Neutrophil (primary cell): Measurements from ENCODE around the gene GINS2.

Source experiments
- H3K27ac ChIP-seq: fragments of 200-600 bp; sonication (generic); 2 replicates; pipeline ENCODE4 v1.5.1; 2016; ENCODE audit warnings: mild to moderate bottlenecking, moderate library complexity
- H3K27me3 ChIP-seq: fragments of 200-600 bp; sonication (generic); 2 replicates; pipeline ENCODE4 v1.6.0; 2016; ENCODE audit warnings: mild to moderate bottlenecking
- H3K36me3 ChIP-seq: fragments of 200-600 bp; sonication (generic); 2 replicates; pipeline ENCODE4 v1.5.1; 2017
- H3K4me1 ChIP-seq, 2 experiments: fragments of 200-600 bp in 1 of 2; sonication (generic) in 1 of 2; 1 replicate in 1 of 2; 2 replicates in 1 of 2; pipeline versions ENCODE4 v1.5.1 to v1.6.1; 2013 to 2016; ENCODE audit warnings: low read depth in 1 of 2, low read length in 1 of 2, mild to moderate bottlenecking in 1 of 2, moderate library complexity in 1 of 2; ENCODE audit not compliant: control insufficient read depth in 1 of 2, insufficient read depth in 1 of 2
- H3K4me3 ChIP-seq, 2 experiments: fragments of 200-600 bp in 1 of 2; sonication (generic) in 1 of 2; 1 replicate in 1 of 2; 2 replicates in 1 of 2; pipeline ENCODE4 v1.5.1; 2013 to 2016; ENCODE audit warnings: low read depth in 1 of 2, low read length in 1 of 2, mild to moderate bottlenecking in 1 of 2, moderate library complexity in 1 of 2
- H3K9me3 ChIP-seq: fragments of 200-600 bp; sonication (generic); 2 replicates; pipeline ENCODE4 v1.5.1; 2016
- CTCF ChIP-seq: fragments of 200-600 bp; sonication (generic); IDR thresholded peaks from 2 replicates; pipeline ENCODE4 v1.5.1; 2016; ENCODE audit warnings: antibody characterized with exemption

Gene GINS2

DNA sequence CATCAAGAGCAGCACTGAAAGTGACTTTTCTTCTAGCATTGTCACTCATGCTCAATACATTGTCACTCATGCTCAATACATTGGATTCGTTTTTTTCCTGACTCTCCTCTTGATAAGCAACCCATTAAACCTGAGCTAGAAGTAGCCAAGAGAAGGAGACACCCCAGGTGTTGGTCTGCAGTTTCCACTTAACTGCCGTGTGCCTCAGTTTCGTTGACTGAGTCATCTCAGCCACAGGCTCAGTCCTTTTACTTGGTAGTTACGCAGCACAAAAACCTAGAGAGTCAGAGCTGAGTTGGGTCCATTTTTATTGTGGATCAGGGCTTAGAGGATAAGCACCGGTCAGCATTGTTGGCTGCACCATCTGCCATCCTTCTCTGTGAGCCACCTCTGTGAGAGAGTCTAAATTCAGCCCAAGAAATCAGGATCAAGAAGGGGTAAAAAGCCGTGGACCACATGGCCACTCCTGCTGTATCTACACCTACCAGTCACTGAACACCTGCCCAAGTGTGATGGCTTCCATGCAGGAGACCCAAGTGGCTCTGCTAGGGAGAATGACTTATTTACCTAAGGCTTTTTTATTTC lies 11.3 kb downstream of the GINS2 start:
- Histone ChIP-seq H3K9me3 (no peaks in the 10 kb centered on the region), H3K27ac (no peak overlapping the region), H3K4me1 (no peaks in the 10 kb centered on the region), H3K4me3 (no peak overlapping the region), H3K27me3 (no peaks in the 10 kb centered on the region), H3K36me3 (peaks cover 75% of the 10 kb centered on the region)
- TF ChIP-seq CTCF: no peak

DNA sequence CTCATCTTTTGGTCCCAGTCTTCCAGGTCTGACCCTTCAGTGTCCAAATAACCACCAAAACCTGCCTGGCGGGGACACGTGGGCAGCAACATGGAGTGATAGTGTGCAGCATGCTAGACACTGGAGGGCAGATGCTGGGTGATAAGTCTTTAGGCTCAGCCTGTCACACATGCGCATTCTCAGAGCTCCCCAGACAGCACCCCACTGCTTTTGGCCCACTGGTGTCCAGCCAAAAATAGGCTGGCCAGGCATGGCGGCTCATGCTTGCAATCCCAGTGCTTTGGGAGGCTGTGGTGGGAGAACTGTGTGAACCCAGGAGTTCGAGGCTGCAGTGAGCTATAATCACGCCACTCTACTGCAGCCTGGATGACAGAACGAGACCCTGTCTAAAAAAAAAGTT lies 12.3 kb downstream of the GINS2 start:
- no peak for TF ChIP-seq CTCF
- no peak overlapping the region for H3K27ac ChIP-seq
- H3K9me3 ChIP-seq: no peaks in the 10 kb centered on the region
- H3K4me1 ChIP-seq: no peaks in the 10 kb centered on the region
- peaks cover 85% of the 10 kb centered on the region for H3K36me3 ChIP-seq
- no peaks in the 10 kb centered on the region for H3K27me3 ChIP-seq
- no peak overlapping the region for H3K4me3 ChIP-seq

- Histone ChIP-seq H3K9me3 (no peaks in the 10 kb centered on the region), H3K36me3 (peaks cover 86% of the 10 kb centered on the region), H3K4me3 (no peak overlapping the region), H3K4me1 (no peaks in the 10 kb centered on the region), H3K27me3 (no peaks in the 10 kb centered on the region), H3K27ac (no peak overlapping the region)
- no peak for TF ChIP-seq CTCF
These were observed 13.4 kb downstream of the GINS2 start for GRCh38 chr16:85675251-85675874.

GRCh38 chr16:85674828-85675227 lies 13.9 kb downstream of the GINS2 start:
- Histone ChIP-seq H3K27ac (no peak overlapping the region), H3K4me1 (no peaks in the 10 kb centered on the region), H3K27me3 (no peaks in the 10 kb centered on the region), H3K4me3 (no peak overlapping the region), H3K9me3 (no peaks in the 10 kb centered on the region), H3K36me3 (peaks cover 86% of the 10 kb centered on the region)
- no peak for TF ChIP-seq CTCF

- H3K4me1 ChIP-seq: no peaks in the 10 kb centered on the region
These were observed 14.4 kb downstream of the GINS2 start for GRCh38 chr16:85674418-85674755.

More at GRCh38 chr16:85674418-85674755, 14.4 kb downstream of the GINS2 start:
- H3K9me3 ChIP-seq: no peaks in the 10 kb centered on the region
- no peak for TF ChIP-seq CTCF
- H3K36me3 ChIP-seq: peaks cover 88% of the 10 kb centered on the region
- H3K27ac ChIP-seq: no peak overlapping the region
- no peak overlapping the region for H3K4me3 ChIP-seq
- no peaks in the 10 kb centered on the region for H3K27me3 ChIP-seq
